MM.1S (cell line): Measurements from ENCODE around the gene ADAMTSL3.

Experiments
- EZH2 ChIP-seq: fragments of 300-600 bp; sonication (generic); optimal IDR thresholded peaks from 2 replicates; pipeline ENCODE3; 2017; ENCODE audit warnings: low read depth, mild to moderate bottlenecking, antibody characterized with exemption, low read length, mixed read lengths
- EZH2phosphoT487 ChIP-seq: fragments of 300-600 bp; sonication (generic); IDR thresholded peaks from 2 replicates; pipeline ENCODE4 v1.6.1; 2018; ENCODE audit warnings: antibody characterized with exemption, low read length

- TF ChIP-seq EZH2phosphoT487 (no peak), EZH2 (no peak)
Observed at GRCh38 chr15:83848315-83849050, 194.6 kb downstream of the ADAMTSL3 start.
